ENCODE measurements around the gene ARHGAP31. TPM values are rescaled to one million over a fixed set of nuclear protein-coding genes. Genes with fewer than 3 reads are reported as not detected.
"Not testable (repeated sequence)": the region's sequence is repeated elsewhere in the genome, so short reads cannot be mapped to it uniquely, and the experiment has no call there.

The ARHGAP31 gene
- total RNA-seq, 1 donor from 2014 or later, result 42.1 TPM

DNA sequence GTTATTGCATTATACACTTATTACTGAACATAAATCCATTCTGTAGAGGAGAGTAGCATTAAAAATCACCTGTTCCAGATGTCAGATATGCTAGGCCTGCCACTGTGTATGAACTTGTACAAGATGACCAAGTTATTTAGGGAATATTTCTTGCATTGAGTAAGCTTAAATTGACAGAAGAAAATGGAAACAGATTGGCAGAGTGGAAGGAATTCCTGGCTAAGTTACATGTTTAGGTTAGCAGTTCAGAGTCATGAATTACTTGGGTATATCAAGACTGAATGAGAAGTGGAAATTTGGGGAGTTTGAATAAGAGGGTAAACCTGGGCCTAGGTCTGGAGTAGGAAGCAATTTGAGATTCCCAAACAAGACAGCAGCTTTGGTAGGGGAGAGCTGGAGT, 44.6 kb downstream of the ARHGAP31 start:
- intact Hi-C loops (cut with DNase I), result no loop called here
- ATAC-seq (ENCODE audit: poor library complexity) (no peak), DNase-seq (no peak)

GRCh38 chr3:119340014-119340413, 45.8 kb downstream of the ARHGAP31 start:
- DNase-seq (no peak), ATAC-seq (ENCODE audit: poor library complexity) (no peak)
- intact Hi-C loops (cut with DNase I), result no loop called here

DNA sequence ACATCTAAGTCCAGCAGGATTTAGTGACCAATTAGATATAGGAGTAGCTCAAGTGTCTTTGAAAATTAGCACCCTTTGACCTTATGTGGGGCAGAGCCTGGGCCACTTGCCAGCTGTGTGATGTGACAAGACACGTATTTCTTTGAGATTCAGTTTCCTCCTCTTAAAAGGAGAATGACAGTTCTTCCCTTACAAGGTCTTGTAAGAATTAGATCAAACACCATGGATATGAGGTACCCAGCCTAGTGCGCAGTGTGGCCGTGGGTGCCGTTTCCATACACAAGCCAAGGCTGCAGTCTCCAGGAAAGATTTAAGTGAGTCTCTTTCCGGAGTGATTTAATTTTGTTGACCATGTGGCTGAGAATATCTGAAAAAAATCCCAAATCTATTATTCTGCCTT, 46.3 kb downstream of the ARHGAP31 start:
- intact Hi-C loops (cut with DNase I), result no loop called here
- DNase-seq (no peak), ATAC-seq (ENCODE audit: poor library complexity) (no peak)

GRCh38 chr3:119342176-119342575, 48.0 kb downstream of the ARHGAP31 start:
- no peak for ATAC-seq (ENCODE audit: poor library complexity)
- intact Hi-C loops (cut with DNase I), result no loop called here
- no peak for DNase-seq

- intact Hi-C loops (cut with DNase I), result no loop called here
- ATAC-seq (ENCODE audit: poor library complexity) (peak; percentile 9), DNase-seq (no peak)
Observed at GRCh38 chr3:119343719-119344118, 49.5 kb downstream of the ARHGAP31 start.

GRCh38 chr3:119346076-119346496, 51.9 kb downstream of the ARHGAP31 start:
- intact Hi-C loops (cut with DNase I), result no loop called here
- ATAC-seq (ENCODE audit: poor library complexity), result no peak

DNA sequence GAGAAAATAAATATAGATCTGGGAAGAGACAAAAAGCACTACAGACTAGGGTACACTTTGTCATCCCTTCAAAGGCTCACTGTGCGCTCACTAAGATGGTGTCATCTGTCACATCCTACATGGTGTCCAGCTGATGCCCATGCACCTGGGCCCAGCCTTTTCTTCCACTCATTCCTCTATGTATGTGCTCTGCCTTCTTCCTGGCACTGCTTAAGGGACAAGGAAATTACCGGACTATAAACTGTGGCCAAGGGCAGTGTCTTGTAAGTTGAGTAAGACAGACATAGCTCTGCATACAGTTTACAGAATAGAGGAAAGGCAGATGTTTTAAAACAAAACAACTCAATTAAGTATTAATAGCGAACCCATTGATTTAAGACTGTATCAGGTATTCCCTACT, 52.9 kb downstream of the ARHGAP31 start:
- no peak for ATAC-seq (ENCODE audit: poor library complexity)
- no peak for DNase-seq
- intact Hi-C loops (cut with DNase I), result no loop called here

More at GRCh38 chr3:119346076-119346496, 51.9 kb downstream of the ARHGAP31 start:
- DNase-seq, result no peak

- ATAC-seq (ENCODE audit: poor library complexity), result no peak
- intact Hi-C loops (cut with DNase I), result loop anchor here (10.0 kb wide), 1 partner anchor 75 kb away; no protein-coding TSS in a partner anchor
- DNase-seq, result no peak
Observed at GRCh38 chr3:119349354-119350041, 55.3 kb downstream of the ARHGAP31 start.

DNA sequence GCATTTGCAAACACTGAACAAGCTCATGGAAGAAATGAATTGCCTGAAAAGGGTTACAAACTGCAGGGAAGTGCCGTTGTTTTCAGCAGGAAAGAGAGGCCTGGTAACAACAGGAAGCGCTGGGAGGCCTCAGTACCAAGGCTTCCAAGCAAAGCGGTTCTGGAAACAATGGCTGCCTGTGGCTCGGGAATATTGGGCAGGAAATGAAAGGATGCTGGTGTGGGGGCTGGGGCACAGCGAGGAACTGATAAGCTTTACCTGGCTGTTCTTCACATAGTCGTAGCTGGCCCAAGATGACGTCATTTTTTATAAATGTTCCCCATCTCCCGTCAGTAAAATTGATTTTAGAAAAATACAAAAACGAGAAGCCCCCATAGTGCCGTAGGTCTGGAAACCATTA, 55.9 kb downstream of the ARHGAP31 start:
- intact Hi-C loops (cut with DNase I), result loop anchor here (10.0 kb wide), 1 partner anchor 75 kb away; no protein-coding TSS in a partner anchor
- no peak for ATAC-seq (ENCODE audit: poor library complexity)
- DNase-seq, result peak; percentile 51

- ATAC-seq (ENCODE audit: poor library complexity) (no peak), DNase-seq (no peak)
- intact Hi-C loops (cut with DNase I), result loop anchor here (10.0 kb wide), 1 partner anchor 77 kb away; no protein-coding TSS in a partner anchor
Observed at GRCh38 chr3:119351581-119351980, 57.4 kb downstream of the ARHGAP31 start.

DNA sequence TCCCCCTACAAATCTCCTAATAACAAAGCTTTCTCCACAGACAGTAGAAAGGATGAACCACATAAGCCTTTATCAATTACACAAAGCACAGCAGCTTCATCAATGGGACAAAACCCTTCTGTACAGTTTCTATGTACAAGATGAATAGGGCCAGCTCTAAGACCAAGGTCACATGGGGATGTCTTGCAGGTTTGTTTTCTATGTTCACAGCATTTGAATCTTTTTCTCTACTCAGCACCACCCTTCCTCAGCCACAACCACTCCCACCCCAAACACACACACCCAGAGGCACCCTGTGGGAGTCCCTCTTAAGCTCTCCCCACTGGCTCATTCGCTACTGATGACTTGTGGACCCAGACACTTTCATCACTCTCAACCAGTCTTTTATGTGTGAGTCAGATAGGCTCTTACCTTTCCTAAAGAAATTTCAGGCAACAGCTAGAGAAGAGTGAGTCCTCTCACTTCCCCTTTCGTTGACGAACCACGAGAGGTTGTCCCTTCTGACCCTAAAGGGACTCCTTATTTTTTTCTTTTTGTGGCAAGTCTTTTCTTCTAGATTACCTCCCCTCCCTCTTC, 57.9 kb downstream of the ARHGAP31 start:
- intact Hi-C loops (cut with DNase I), result loop anchor here (10.0 kb wide), 1 partner anchor 77 kb away; no protein-coding TSS in a partner anchor
- no peak for ATAC-seq (ENCODE audit: poor library complexity)
- no peak for DNase-seq

DNA sequence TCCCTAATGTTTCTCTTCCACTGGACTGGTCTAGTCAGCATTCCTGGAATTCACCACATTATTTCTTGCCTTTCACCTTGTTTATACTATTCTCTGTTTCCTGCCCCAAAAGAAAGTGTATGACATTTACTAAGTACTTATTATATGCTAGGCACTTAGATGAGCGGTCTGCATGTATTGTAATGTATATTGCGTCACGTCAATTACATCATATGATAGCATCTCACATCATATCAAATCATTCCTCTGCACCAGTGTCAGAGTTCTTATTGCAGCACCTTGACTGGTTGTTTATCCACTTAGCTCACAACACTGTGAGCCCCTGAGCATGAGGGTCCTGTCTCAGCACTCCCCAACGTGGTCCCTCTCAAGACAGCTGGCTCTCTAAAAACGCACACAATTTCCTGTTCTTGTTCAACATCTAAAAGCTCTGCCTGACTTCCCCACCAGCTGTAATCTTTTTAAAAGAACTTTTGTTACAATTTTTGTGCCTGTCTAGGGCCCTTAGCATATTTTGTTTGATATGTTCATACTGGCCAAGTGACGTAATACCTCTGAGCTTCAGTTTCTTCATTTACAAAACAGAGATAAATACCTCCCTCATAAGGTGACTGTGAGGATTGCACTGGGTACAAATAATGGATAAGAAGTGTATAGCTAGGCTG, 58.8 kb downstream of the ARHGAP31 start:
- ATAC-seq (ENCODE audit: poor library complexity), result peak; percentile 73
- DNase-seq, result no peak
- intact Hi-C loops (cut with DNase I), result loop anchor here (10.0 kb wide), 1 partner anchor 78 kb away; no protein-coding TSS in a partner anchor

- not testable (repeated sequence) for DNase-seq; ATAC-seq (ENCODE audit: poor library complexity)
- intact Hi-C loops (cut with DNase I), result loop anchor here (10.0 kb wide), 1 partner anchor 81 kb away; no protein-coding TSS in a partner anchor
Observed at GRCh38 chr3:119355608-119356007, 61.4 kb downstream of the ARHGAP31 start.

DNA sequence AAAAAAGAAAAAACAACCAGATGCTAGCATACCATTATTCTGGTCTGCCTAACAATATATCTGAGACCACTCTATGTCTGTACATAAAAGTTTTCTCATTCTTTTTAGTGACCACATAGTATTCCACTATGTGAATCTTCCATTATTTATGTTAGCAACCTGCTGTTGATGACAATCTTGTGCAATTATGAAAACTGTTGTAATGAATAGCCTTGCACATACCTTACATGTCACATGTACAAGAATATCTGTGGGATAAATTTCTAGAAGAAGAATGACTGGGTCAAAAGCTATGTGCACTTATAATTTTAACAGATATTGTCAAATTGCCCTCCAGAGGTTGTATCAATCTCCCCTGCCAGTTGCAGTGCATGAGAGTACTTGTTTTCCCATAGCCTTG, 62.5 kb downstream of the ARHGAP31 start:
- intact Hi-C loops (cut with DNase I), result loop anchor here (10.0 kb wide), 1 partner anchor 82 kb away; no protein-coding TSS in a partner anchor
- no peak for DNase-seq

GRCh38 chr3:119357190-119357589, 63.0 kb downstream of the ARHGAP31 start:
- ATAC-seq (ENCODE audit: poor library complexity), result peak; percentile 64
- intact Hi-C loops (cut with DNase I), result loop anchor here (10.0 kb wide), 1 partner anchor 82 kb away; no protein-coding TSS in a partner anchor
- DNase-seq, result no peak

More for the DNA sequence above, 62.5 kb downstream of the ARHGAP31 start:
- no peak for ATAC-seq (ENCODE audit: poor library complexity)

- intact Hi-C loops (cut with DNase I), result loop anchor here (10.0 kb wide), 1 partner anchor 85 kb away; no protein-coding TSS in a partner anchor
- DNase-seq (no peak), ATAC-seq (ENCODE audit: poor library complexity) (peak; percentile 42)
Observed at GRCh38 chr3:119359476-119360326, 65.5 kb downstream of the ARHGAP31 start.

GRCh38 chr3:119360736-119361462, 66.7 kb downstream of the ARHGAP31 start:
- DNase-seq (no peak), ATAC-seq (ENCODE audit: poor library complexity) (peak; percentile 18)
- intact Hi-C loops (cut with DNase I), result no loop called here

- DNase-seq (no peak), ATAC-seq (ENCODE audit: poor library complexity) (no peak)
- intact Hi-C loops (cut with DNase I), result no loop called here
Observed at GRCh38 chr3:119362010-119362409, 67.8 kb downstream of the ARHGAP31 start.
